NAMALWA (cell line): ENCODE data around the gene DDX52.
"Not testable (repeated sequence)": the region's sequence is repeated elsewhere in the genome, so short reads cannot be mapped to it uniquely, and the experiment has no call there.

Experiments used
- DNase-seq: peaks from one replicate; pipeline ENCODE4 v3.0.0-alpha.2; 2015; ENCODE audit warnings: low spot score

Gene DDX52, protein sequence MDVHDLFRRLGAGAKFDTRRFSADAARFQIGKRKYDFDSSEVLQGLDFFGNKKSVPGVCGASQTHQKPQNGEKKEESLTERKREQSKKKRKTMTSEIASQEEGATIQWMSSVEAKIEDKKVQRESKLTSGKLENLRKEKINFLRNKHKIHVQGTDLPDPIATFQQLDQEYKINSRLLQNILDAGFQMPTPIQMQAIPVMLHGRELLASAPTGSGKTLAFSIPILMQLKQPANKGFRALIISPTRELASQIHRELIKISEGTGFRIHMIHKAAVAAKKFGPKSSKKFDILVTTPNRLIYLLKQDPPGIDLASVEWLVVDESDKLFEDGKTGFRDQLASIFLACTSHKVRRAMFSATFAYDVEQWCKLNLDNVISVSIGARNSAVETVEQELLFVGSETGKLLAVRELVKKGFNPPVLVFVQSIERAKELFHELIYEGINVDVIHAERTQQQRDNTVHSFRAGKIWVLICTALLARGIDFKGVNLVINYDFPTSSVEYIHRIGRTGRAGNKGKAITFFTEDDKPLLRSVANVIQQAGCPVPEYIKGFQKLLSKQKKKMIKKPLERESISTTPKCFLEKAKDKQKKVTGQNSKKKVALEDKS

DNA sequence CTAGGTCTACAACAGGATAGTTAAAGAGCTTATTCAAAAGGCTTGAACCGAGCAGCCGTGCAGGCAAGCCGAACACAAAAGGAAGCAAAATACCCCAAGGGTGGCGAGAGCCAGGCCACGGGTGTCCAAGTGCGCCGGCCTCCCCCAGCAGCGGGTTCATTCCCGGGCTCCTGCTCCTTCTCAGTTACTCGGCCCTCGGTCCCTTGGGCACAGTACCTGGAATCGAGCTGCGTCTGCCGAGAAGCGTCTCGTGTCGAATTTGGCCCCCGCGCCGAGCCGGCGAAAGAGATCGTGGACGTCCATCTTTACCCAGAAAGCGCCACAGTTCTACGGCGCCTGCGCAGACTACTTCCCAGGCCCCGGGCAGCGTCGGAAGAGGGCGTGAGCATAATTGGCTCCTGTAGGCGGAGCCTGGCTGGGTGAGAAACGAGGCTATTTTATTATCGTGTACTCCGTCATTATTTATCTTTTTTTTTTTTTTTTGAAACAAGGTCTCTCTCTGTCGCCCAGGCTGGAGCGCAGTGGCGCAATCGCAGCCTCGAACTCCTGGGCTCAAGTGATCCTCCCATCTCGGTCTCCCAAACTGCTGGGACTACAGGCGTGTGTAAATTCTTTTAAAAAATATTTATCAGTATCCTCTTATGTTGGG is at the start of gene DDX52:
Gene DDX52, minus strand, starts transcription at position 329 of the 649 bp plus-strand sequence. Its CDS starts 26 bp downstream, at position 303.
- DNase-seq = peak; percentile 97

DNA sequence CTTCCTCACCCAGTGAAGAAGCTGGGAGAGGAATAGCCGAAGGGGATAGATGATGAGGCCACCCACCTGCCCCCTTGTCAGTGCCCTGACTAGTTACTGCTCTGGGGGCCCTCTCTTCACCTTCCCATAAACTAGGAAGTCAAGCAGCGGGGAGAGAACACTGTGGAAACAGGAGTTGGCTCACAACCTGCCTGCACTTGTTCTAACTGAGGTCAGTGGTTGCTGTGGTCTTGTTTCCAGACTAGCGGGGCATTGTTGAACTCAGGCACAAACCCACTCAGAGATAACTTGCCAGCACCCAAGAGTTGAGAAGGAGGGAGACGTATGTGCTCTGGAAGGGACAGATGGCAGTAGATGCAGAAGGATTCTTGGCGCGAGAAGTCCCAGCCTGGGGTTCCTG is 48.6 kb upstream of the DDX52 start:
- no peak for DNase-seq

DNA sequence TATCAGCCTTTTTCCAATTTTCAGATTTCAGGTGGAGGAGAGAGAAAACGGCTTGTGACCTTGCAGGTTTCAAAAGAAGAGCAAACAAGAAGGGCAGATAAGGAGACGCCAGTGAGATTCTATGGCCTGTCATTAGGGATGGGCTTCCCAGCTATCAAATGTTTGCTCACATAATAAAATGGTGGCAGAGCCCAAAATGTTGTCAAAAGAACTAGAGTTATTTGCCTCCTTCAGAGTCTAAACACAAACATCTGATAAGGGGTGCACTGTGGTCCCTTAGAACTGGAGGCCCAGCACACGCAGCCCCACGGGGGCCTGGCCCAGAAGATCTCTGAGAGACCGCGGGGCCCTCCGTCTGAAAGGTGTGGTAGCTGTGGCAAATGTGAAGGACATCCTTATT is 46.1 kb upstream of the DDX52 start:
- DNase-seq = no peak

DNA sequence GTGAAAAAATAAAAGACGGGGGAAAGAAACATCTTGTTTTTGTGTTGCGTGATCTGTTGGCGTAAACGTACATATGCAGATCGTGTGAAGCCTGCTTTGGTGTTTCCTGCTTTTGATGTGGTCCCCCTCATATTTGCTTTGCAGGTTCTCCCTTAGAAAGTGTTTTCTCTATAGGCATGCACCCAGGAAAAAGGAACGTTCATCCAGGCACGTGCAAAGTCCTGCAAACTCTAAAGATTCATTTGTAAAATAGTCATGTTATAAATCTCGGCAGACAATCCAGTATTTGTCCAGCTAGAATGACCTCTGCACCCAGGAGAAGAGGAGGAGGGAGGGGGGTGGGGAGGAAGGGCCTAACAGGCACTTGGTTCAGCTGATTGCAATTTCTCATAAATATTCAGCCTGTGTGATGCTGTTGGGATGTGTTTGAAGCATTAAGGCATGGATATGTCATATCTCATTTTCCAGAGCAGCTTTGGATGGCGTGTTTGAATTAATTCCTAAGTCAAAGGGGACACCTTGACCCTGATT is 40.3 kb upstream of the DDX52 start:
- no peak for DNase-seq

DNA sequence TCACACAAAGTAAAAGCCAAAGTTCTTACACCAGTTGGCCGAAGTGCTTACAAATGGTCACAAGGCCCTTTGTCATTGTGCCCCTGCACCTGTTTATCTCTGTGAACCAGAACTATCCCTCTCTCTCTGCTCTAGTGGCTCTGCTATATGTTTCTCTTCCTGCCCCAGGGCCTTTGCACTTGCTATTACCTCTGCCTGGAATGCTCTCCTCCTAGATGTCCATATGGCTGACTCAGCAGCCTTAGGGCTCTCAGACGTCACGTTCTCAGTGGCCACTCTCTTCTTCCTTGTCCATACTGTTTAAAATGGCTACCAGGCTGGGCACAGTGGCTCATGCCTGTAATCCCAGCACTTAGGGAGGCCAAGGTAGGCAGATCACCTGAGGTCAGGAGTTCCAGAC is 38.8 kb upstream of the DDX52 start:
- no peak for DNase-seq

DNA sequence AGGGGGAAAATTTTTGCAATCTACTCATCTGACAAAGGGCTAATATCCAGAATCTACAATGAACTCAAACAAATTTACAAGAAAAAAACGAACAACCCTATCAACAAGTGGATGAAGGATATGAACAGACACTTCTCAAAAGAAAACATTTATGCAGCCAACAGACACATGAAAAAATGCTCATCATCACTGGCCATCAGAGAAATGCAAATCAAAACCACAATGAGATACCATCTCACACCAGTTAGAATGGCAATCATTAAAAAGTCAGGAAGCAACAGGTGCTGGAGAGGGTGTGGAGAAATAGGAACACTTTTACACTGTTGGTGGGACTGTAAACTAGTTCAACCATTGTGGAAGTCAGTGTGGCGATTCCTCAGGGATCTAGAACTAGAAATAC is 36.7 kb upstream of the DDX52 start:
- not testable (repeated sequence) for DNase-seq

DNA sequence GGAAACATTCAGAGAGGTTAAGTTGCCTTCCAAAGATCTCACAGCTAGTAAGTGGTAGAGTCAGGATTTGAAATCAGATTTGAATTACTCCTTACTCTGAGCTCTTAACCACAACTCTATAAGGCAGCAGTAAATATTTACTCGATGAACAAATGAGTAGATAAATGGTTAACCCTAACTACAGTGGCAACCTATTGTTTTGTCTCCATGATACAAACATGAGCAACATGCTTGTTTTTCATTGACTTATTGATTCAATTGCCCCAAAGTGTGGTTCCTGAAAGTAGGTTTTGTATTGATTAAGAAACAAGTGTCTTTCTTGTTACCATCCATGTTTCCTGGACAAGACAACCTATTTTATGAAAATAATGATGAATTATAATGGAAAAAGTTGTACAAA is 34.8 kb upstream of the DDX52 start:
- DNase-seq = no peak

DNA sequence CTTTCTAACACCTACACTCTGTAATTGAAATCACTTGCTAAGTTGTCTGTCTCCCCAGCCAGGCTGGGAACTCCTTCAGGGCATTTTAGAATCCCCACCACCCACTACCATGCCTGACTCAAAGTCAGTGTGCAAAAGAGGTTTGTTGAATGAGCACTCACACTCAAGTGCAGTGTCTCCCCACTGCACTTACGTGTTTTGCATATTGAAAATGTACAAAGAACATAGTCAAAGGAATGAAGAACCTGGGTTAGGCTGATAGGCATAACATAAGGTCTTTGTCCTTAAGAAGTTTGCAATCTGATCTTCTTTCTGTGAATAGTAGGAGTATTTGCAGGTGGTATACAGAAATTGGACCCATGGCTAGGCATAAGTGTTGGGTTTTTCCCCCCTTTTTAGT is 33.8 kb upstream of the DDX52 start:
- DNase-seq = no peak

DNA sequence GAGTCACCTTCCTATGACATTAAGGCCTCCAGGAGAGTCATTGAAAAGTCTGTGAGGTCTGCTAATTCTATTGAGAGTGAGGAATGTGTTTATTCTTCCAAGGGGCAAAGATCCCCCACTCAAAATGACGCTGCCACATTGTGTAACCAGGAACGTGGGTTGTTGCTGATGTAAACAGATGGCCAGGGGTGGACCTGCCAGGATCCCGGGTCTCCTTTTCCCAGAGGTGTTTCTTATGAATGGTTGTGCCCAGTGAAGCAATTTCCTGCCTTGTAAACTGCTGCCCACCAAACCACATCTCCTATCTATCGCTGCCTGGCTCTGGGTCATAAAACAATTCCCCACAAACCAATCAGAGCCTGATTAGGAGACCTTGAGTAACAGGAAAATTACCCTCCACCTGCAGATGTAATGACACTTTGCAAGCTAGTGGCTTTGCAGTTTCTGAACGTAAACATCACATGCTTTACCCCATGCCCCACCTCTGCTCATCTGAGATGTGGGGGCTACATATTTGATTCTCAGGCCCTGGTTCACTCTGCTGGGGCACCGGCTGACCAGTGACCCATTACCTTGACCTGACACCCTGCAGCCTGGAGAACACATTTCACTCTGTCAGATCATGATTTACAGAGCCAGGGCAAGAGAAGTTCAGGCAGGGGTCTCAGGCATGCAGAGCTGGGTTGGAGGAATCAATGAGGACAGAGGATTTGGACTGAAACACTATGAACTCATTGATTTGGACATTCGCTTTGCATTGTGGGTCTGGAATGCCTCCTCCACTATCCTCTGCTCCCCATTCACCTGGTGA is 33.1 kb upstream of the DDX52 start:
- DNase-seq = no peak

DNA sequence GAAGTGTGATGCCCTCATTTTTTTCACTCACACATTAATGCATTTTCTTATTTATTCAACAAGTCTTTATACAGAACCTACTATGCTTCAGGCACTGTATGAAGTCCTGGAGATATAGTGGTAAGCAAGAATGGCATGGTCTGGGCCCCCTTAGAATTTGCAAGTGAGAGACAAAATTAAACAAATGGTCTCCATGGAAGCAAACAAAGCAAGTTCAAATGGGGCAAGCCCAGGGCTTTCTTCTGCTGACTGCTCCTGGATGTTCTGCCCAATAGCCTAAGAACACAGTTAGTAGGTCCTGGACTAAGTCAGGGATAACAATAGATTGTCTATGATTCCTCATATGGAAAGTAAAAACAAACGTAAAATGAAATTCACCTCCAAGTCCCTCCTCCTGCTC is 31.3 kb upstream of the DDX52 start:
- DNase-seq = no peak

DNA sequence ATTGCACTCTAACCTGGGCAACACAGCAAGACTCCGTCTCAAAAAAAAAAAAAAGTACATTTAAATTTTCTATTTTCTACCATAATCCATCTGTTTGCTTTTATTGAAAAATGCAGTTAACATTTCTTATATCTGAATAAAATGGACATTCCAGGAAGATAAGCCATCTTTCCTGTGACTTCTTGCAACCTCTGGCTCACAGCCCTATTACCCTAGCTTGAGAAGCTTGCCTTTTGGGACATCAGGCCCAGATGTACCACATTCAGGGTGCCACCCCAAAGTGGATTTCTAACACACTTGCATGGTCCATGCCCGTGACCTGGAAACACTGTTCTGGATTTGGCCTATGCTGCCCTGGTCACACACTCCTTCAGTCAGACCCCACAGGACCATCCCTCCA is 30.1 kb upstream of the DDX52 start:
- DNase-seq = no peak

DNA sequence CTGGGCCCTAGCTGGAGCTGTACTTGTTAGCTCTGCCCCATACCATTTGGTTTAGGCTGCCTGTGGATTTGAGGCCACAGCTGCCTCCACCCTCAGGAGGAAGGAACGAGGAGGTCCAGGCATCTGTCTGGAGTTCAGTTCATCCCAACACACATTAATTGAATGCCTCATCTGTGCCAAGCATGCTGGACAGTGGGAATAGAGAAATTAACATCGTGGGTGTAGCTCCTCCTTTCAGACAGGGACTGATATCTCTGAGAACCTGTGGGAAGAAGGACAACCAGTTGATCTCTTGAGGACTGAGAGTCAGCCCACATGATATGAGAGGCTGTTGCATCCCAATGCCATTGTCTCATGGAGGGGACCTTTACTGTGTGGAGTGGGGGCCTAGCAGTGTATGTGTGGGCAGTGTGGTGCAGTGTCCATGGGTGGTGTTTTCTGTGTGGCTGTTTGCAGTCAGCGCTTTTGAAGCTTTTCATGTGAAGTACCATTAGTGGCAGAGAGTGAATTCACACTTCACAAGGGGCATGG is 29.4 kb upstream of the DDX52 start:
- no peak for DNase-seq

DNA sequence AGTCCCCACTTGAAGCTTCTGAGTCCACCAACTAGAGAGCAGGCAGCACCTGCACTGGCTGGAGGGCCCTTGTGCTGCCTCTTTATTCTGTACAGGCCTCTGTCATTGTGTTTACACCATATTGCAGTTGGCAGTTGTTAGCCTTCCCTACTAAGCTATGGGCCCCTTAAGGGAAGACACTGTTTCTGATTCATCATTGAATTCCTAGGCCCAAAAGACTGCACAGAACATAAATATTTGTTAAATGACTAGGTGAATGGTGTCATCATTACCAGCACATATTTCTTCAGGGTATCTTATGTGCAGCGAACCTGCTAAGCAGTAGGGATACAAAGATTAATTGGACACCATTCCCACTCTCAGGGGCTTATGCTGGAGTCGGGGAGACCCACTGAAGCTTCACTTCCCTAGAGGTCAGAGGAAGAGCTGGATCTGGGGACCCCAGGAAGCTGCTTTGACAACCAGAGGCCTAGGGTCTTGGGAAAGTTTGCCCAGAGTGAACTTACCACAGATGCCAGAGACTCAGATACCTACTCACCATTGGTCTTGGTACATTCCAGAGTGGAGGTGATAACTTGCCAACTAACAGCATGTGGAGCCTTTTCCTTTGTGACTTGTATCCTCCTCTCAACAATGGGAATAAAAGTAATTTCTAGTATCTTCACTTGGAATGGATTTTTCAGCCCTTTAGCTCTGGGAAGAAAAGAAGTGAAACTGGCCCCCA is 28.7 kb upstream of the DDX52 start:
- no peak for DNase-seq

DNA sequence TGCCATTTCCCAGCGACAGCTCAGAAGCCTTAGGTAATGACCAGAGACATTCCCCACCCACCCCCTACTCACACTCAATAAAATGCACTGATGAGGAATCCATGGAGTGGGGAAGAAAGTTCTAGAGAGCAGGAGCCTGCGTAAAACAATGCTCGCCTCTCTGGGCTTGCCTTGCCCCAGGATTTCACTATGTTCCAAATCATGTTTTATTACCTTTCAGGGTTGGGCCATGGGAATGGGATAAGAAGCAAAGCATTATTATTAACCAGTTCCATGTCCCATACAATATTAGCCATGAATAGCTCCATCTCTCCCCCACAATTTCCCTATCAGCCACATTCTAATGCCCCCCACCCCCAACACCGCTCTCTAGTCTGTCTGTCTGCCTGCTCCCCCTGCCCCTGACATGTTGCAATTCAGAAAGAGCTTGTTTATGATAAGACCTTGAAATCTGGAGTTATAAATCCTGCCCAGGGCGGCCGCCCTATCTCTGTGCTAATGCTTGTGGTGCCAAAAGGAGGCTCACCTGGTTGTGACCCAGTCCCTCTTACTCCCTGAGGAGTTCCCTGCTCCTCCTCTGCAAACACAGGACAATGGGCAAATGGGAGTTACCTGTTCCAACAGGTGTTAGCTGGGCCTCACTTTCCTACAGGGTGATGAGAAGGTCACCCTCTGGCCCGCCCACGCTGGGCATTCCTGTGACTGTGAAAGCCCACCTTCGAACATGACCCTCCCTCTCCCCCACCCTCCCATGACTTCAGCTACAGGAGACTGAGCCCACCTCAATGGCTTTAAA is 28.0 kb upstream of the DDX52 start:
- DNase-seq = no peak

DNA sequence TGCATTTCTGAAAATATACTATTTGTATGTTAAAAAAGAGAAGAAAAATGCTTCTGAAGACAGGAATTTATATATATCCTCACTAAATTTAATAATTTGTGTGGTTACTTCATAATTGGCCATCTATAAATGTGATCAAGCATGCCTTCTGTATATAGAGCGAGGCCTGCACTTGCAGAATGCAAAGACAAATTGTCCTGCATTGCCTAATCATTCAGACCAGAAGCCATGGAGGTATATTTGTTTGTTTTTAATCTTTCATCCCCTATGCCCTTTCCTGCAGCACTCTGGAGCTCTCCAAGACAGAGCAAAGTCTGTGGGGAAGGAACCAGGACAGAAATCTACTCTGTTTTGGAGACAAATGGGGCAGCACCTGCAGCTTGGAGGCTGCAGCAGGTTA is 23.8 kb upstream of the DDX52 start:
- DNase-seq = no peak

DNA sequence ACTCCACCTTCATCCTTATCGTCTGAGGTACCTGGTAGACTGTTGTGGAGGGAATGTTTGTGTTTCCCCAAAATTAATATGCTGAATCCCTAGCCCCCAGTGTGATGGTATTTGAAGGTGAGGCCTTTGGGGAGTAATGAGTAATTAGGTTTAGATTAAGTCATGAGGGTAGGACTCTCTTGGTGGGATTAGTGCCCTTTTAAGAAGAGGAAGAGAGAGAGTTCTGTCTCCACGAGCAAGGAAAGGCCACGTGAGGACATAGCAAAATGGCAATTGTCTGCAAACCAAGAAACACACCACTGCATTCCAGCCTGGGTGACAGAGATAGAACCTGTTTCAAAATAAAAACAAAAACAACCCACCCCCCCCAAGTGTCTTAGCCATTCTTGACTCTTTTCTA is 21.0 kb upstream of the DDX52 start:
- no peak for DNase-seq

DNA sequence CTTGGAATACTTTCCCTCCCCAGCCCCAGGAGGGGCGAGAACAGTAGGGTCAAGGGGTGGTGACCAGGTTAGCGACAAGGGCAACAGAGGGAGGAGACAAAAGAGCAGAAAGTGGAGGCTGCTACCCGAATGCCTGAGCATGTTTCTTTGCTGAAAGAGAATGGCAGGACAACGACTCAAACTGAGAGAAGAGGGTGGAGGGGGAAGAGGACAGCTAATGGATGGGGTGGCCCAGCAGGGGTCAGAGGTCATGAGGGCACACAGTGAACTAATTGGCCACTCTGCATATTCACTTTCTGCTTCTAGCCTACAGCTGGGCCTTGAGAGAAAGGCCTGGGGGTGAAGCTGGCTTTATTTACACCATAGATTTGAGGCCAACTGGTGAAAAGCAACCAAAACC is 19.1 kb upstream of the DDX52 start:
- no peak for DNase-seq

DNA sequence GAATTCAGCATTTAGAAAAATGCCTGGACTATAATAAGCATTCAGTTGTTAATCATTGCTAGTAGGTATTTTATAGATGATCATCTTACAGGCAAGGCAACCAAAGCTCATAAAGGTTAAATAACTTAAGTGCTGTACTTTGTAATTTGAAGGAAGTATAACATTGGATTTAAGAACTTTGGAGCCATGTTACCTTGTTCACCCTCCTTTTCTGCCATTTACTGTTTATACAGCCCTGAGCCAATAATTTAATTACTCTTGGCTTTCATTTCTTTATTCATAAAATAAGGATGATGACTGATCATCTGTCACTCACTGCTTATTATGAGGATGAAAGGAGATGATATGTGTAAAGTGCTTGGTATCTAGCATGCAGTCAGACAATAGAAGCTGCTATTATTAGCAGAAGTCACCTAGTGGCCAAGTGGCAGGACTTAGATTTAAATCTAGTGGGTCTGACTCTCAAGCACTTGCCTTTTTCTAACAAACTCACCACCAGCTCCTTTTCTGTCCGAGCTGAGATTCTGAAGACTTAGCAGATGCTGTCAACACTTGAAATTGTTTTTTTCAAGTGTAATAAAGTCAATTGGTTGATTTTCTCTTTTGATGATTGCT is 18.3 kb upstream of the DDX52 start:
- peak; percentile 28 for DNase-seq

DNA sequence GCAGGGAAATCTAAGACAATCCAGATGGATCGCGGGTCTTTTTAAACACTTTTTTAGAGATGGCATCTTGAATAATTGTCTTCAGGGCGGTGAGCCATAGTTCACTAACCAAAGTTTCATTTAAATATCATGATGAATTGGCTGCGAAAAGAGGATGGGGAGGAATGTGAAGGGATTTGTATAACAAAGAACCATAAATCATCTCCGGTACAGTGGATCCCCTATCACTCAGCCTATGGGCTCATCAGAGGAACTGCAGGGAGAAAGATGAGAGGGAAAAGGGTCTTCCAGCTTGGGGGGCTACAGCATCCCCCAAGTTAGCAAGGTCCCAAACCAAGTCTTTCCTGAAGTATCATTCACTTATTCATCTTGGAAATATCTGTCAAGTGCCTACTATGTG is 16.7 kb upstream of the DDX52 start:
- no peak for DNase-seq

DNA sequence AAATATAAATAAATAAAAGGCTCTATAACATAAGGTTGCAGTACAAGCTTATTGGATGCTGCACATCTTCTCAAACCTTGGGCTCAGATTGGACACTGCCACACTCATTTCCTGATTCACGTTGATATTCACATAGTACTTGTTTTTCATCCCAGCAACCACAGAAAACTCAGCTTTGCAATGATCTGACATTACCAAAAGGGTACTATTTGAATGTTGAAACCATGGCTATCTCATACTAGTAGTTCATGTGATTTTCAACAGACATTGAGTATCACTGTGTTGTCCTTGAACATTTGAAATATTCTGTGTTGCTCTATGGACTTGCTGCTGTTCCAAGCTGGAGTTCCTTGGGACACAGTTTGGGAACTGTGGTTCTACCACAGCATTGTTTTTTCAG is 14.0 kb upstream of the DDX52 start:
- DNase-seq = no peak
